Measurements from ENCODE around the gene ADAMTSL3.
"Not testable (repeated sequence)": the region's sequence is repeated elsewhere in the genome, so short reads cannot be mapped to it uniquely, and the experiment has no call there.

Gene ADAMTSL3

DNA sequence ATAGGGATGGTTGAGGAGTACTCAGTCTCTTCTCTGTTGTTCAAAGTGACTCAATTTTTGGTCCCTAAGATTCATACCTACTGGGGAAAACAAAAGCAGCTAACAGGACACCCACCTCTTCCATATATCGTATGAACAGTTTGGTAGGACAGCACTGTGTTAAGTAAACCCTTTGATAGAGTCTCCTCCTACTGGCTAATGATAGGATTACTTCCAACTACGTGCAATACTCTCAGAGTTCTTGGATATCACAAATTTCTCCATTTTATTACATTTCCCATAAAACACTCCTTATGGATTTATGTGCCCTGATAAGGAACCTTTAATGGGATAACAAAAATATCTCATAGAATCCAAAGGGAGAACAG is 381.5 kb downstream of the ADAMTSL3 start:
- peak; percentile 14 for DNase-seq (ENCODE audit: low read depth)

GRCh38 chr15:84037301-84037700 is 383.4 kb downstream of the ADAMTSL3 start:
- no peak for DNase-seq (ENCODE audit: low read depth)
- no peak overlapping the region for H3K4me3 ChIP-seq (ENCODE audit: low read depth, low read length)

More for the DNA sequence above, 381.5 kb downstream of the ADAMTSL3 start:
- H3K4me3 ChIP-seq (ENCODE audit: low read depth, low read length): no peak overlapping the region

DNA sequence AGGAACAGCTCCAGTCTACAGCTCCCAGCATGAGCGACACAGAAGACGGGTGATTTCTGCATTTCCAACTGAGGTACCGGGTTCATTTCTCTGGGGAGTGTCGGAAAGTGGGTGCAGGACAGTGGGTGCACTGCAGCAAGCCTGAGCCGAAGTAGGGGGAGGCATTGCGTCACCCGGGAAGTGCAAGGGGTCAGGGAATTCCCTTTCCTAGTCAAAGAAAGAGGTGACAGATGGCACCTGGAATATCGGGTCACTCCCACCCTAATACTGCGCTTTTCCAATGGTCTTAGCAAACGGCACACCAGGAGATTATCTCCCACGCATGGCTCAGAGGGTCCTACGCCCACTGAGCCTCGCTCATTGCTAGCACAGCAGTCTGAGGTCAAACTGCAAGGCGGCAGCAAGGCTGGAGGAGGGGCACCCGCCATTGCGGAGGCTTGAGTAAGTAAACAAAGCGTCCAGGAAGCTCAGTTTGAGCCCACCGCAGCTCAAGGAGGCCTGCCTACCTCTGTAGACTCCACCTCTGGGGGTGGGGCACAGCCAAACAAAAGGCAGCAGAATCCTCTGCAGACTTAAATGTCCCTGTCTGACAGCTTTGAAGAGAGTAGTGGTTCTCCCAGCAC is 388.6 kb downstream of the ADAMTSL3 start:
- not testable (repeated sequence) for DNase-seq (ENCODE audit: low read depth); H3K4me3 ChIP-seq (ENCODE audit: low read depth, low read length)

DNA sequence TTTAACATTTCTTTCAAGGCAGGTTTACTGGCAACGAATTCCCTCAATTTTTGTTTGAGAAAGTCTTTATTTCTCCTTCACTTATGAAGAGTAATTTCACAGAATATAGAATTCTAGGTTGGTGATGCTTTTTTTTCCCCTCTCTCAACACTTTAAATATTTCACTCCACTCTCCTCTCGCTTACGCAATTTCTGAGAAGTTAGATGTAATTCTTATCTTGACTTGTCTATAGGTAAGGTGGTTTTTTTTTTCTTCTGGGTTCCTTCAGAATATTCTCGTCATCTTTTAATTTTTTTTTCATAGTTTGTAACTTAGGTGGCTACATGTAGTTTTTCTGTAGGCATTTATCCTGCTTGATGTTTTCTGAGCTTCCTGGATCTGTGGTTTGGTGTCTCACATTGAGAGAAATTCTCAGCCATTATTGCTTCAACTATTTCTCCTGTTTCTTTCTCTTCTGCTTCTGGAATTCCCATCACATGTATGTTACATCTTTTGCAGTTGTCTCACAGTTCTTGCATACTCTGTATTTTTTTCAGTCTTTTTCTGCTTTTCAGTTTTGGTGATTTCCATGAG is 392.2 kb downstream of the ADAMTSL3 start:
- DNase-seq (ENCODE audit: low read depth): no peak
- no peak overlapping the region for H3K4me3 ChIP-seq (ENCODE audit: low read depth, low read length)

- not testable (repeated sequence) for DNase-seq (ENCODE audit: low read depth); H3K4me3 ChIP-seq (ENCODE audit: low read depth, low read length)
These were observed 395.6 kb downstream of the ADAMTSL3 start for GRCh38 chr15:84049480-84049879.

DNA sequence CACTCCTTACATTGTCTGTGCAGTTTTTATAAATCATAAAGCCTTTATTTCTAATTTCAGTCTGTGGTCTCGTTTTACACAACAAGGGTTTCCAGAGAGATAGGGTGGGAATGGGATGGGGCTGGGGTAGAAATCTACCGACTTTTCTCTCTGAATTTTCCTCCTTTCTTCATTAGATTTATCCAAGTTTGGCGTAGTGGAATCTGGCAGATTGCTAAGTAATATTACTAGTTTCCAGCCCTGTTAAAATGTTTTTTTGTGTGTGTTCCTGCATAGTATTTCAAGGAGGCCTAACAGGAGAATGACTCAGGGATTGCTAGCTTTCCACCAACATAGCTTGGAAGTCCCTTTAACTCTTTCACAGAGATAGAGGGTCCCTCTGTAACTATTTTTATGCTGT is 396.2 kb downstream of the ADAMTSL3 start:
- no peak for DNase-seq (ENCODE audit: low read depth)
- H3K4me3 ChIP-seq (ENCODE audit: low read depth, low read length): no peak overlapping the region

GRCh38 chr15:84051146-84051545 is 397.2 kb downstream of the ADAMTSL3 start:
- not testable (repeated sequence) for DNase-seq (ENCODE audit: low read depth); H3K4me3 ChIP-seq (ENCODE audit: low read depth, low read length)

DNA sequence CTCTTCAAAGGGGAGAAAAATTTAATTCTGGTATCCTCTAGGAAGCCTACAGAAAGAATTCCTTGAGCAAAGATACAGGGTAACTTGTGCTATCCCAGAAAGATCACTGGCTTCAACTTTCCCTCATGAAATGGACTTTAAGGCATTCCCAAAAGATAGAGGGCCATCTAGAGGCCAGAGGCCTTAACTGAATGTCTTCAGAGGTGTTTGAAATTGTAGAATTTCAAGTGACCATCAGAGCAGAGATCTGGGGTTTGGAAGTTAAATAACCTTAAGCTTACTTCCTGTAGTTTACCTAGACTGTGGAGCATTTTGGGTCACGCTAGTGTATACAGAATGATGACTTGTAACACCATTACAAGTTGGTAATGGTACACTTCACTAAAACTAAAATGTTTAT is 400.6 kb downstream of the ADAMTSL3 start:
- not testable (repeated sequence) for DNase-seq (ENCODE audit: low read depth); H3K4me3 ChIP-seq (ENCODE audit: low read depth, low read length)

GRCh38 chr15:84057714-84058331 is 403.9 kb downstream of the ADAMTSL3 start:
- no peak for DNase-seq (ENCODE audit: low read depth)
- no peak overlapping the region for H3K4me3 ChIP-seq (ENCODE audit: low read depth, low read length)

DNA sequence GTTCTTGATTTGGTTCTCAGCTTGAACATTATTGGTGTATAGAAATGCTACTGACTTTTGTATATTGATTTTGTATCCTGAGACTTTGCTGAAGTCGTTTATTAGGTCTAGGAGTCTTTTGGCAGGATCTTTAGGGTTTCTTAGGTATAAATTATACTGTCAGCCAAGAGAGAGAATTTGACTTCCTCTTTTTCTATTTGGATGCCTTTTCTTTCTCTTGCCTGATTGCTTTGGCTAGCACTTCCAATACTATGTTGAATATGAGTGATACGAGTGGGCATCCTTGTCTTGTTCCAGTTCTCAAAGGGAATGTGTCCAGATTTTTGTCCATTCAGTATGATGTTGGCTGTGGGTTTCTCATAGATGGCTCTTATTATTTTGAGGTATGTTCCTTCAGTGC is 409.8 kb downstream of the ADAMTSL3 start:
- not testable (repeated sequence) for H3K4me3 ChIP-seq (ENCODE audit: low read depth, low read length); DNase-seq (ENCODE audit: low read depth)

- not testable (repeated sequence) for H3K4me3 ChIP-seq (ENCODE audit: low read depth, low read length); DNase-seq (ENCODE audit: low read depth)
These were observed 414.8 kb downstream of the ADAMTSL3 start for GRCh38 chr15:84068674-84069073.

- not testable (repeated sequence) for DNase-seq (ENCODE audit: low read depth); H3K4me3 ChIP-seq (ENCODE audit: low read depth, low read length)
These were observed 424.1 kb downstream of the ADAMTSL3 start for GRCh38 chr15:84078038-84078437.

GRCh38 chr15:84079325-84079884 is 425.5 kb downstream of the ADAMTSL3 start:
- not testable (repeated sequence) for H3K4me3 ChIP-seq (ENCODE audit: low read depth, low read length); DNase-seq (ENCODE audit: low read depth)

DNA sequence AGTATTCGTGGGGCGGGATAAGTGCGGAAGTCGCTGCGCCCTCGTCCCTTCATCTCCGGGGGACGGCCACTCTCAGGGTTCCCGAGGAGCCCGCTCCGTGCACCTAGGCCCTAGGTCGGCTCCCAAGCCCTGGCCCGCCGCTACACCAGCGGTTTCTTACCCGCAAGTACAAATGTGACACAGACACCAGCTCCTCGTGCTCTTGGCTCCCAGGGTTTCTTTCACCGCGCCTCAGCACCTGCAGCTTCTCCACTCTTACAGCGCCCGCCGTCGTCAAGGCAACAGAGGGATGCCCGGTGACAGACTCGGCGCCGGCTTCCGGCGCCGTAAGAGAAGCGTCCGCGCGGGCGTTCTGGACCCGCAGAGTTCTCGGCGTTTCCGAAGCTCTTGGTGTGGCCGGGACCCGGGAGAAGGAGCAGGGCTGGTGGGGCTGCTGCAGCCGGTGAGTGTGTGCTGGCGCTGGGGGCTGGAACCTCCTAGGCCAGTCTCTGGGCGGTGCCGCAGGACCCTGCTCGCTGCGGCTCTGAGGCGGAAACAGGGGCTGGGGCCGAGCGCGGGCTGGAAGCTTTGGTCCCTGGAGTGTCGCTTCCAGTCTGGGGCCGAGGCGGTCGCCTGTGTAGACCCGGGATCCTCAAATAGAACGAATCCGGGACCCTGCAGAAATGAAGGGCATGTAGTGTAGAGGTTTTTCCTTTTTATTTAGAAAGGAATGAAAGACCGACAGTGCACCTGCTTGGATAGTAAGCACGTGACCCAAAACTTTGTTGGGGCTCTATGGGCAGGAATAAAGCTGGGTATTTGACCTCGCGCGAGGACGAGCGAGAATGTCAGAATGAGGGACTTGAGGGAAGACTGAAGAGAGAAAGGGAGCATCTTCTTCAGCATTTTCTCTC is 426.2 kb downstream of the ADAMTSL3 start:
- DNase-seq (ENCODE audit: low read depth): no peak
- peak overlapping the region; percentile 47 for H3K4me3 ChIP-seq (ENCODE audit: low read depth, low read length)

- H3K4me3 ChIP-seq (ENCODE audit: low read depth, low read length); DNase-seq (ENCODE audit: low read depth): not testable (repeated sequence)
These were observed 426.8 kb downstream of the ADAMTSL3 start for GRCh38 chr15:84080778-84081084.

DNA sequence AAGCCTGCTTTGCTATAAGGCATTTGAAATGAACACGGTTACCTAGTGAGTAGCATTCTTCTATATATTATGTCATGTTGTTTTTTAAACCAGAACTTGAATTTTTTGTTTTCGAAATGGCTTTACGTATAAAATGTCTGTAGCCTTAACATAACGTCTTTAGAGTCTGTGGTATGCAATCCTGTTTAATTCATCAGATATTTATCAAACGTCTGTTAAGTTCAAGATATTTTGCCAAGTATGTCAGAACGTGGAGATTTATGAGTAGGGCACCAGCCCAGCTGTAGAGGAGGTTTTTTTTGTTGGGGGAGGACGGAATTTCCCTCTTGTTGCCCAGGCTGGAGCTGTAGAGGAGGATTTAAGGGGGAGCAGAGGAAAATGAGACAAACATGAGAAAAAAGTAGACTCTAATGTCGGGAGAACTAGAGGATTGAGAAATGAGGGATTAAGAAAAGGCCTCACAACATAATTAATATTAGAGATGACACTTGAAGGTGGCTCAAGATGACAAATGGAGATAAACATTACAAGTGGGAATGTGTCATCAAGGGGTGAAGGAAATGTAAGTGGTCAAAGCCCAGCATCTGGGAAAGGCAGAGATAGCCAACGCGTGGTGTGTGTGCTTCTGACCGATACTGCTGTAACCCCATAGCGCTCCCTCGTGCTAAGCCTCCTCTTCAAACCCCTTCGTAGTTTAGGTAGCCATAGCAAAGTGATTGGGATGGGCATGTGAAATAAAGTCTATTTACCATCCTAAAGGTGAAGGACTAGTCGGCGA is 427.7 kb downstream of the ADAMTSL3 start:
- no peak for DNase-seq (ENCODE audit: low read depth)
- no peak overlapping the region for H3K4me3 ChIP-seq (ENCODE audit: low read depth, low read length)

DNA sequence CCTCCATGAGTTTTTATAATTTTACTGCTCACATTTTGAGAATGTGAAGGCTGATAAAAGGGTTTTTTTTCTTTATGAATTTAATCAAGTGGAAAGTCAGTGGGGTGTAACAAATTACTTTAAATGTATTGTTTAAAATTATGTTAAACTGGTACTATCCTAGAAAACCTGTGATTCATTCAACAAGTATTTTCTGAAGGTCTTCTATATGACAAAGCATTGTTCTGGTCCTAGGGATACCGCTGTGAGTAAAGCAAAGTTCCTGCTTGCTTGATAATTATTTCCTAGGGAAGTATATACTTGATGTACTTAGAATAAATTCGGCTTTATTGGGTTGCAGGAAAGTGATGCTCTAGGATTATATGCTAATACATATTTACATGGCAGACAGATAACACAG is 428.8 kb downstream of the ADAMTSL3 start:
- no peak overlapping the region for H3K4me3 ChIP-seq (ENCODE audit: low read depth, low read length)
- no peak for DNase-seq (ENCODE audit: low read depth)

DNA sequence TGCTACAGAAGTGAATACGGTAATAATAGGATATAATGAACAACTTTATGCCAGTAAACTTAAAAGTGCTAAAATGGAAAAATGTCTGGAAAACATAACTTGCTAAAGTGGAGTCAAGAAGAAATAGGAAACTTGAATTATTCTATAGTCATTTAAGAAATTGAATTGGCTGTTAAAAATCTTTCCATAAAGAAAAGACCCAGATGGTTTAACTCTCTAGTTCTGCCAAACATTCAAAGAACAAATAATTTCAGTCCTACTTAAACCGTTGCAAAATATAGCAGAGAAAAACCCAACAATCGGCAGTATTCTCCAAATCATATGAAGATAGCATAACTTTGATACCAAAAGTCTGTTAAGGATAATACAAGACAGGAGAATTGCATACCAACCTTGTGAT is 432.1 kb downstream of the ADAMTSL3 start:
- not testable (repeated sequence) for H3K4me3 ChIP-seq (ENCODE audit: low read depth, low read length); DNase-seq (ENCODE audit: low read depth)

Measured in skeletal muscle cell (primary cell).